ENCODE results near the gene ARHGAP26.
A peak's percentile ranks its signal among the peaks of the same experiment; 100 is the strongest.

Gene ARHGAP26

GRCh38 chr5:143166661-143167420 lies 396.7 kb downstream of the ARHGAP26 start:
- DNase-seq (ENCODE audit: low spot score): no peak

- DNase-seq (ENCODE audit: low spot score): no peak
These were observed 398.1 kb downstream of the ARHGAP26 start for GRCh38 chr5:143168171-143168741.

- no peak for DNase-seq (ENCODE audit: low spot score)
These were observed 399.0 kb downstream of the ARHGAP26 start for GRCh38 chr5:143168921-143169810.

GRCh38 chr5:143170104-143170503 lies 399.9 kb downstream of the ARHGAP26 start:
- no peak for DNase-seq (ENCODE audit: low spot score)

GRCh38 chr5:143170977-143171376 lies 400.8 kb downstream of the ARHGAP26 start:
- DNase-seq (ENCODE audit: low spot score): no peak

GRCh38 chr5:143172739-143173138 lies 402.6 kb downstream of the ARHGAP26 start:
- no peak for DNase-seq (ENCODE audit: low spot score)

- no peak for DNase-seq (ENCODE audit: low spot score)
These were observed 403.1 kb downstream of the ARHGAP26 start for GRCh38 chr5:143173139-143173889.

- no peak for DNase-seq (ENCODE audit: low spot score)
These were observed 404.7 kb downstream of the ARHGAP26 start for GRCh38 chr5:143174714-143175398.

GRCh38 chr5:143176048-143176447 lies 405.9 kb downstream of the ARHGAP26 start:
- no peak for DNase-seq (ENCODE audit: low spot score)

GRCh38 chr5:143177263-143177983 lies 407.2 kb downstream of the ARHGAP26 start:
- DNase-seq (ENCODE audit: low spot score): peak; percentile 23

GRCh38 chr5:143179126-143179740 lies 409.1 kb downstream of the ARHGAP26 start:
- no peak for DNase-seq (ENCODE audit: low spot score)

- DNase-seq (ENCODE audit: low spot score): no peak
These were observed 410.6 kb downstream of the ARHGAP26 start for GRCh38 chr5:143180751-143181150.

GRCh38 chr5:143181173-143181572 lies 411.0 kb downstream of the ARHGAP26 start:
- no peak for DNase-seq (ENCODE audit: low spot score)

GRCh38 chr5:143182106-143182505 lies 411.9 kb downstream of the ARHGAP26 start:
- no peak for DNase-seq (ENCODE audit: low spot score)

GRCh38 chr5:143182901-143183820 lies 413.0 kb downstream of the ARHGAP26 start:
- no peak for DNase-seq (ENCODE audit: low spot score)

GRCh38 chr5:143183989-143184388 lies 413.8 kb downstream of the ARHGAP26 start:
- no peak for DNase-seq (ENCODE audit: low spot score)

GRCh38 chr5:143186623-143187022 lies 416.4 kb downstream of the ARHGAP26 start:
- DNase-seq (ENCODE audit: low spot score): no peak

- DNase-seq (ENCODE audit: low spot score): no peak
These were observed 417.3 kb downstream of the ARHGAP26 start for GRCh38 chr5:143187495-143187894.

- DNase-seq (ENCODE audit: low spot score): no peak
These were observed 417.9 kb downstream of the ARHGAP26 start for GRCh38 chr5:143188083-143188482.
